RWPE2 (cell line): ENCODE results near the gene C6orf89.

Source experiments
- ATAC-seq: fragments of 200-7000 bp; cut with Tn5 transposase; 3 replicates; pipeline ENCODE4 v1.9.1; 2021; ENCODE audit warnings: low read depth
- DNase-seq: peaks from one replicate; pipeline ENCODE4 v3.0.0-alpha.2; 2020; ENCODE audit warnings: low spot score
- H3K27ac ChIP-seq: fragments of 450-650 bp; 2 replicates; pipeline ENCODE4 v1.5.1; 2017; ENCODE audit warnings: mild to moderate bottlenecking; ENCODE audit not compliant: poor library complexity, severe bottlenecking
- H3K27me3 ChIP-seq: fragments of 250-450 bp; sonication (Bioruptor Pico); 2 replicates; pipeline ENCODE4 v1.5.1; 2021; ENCODE audit warnings: mild to moderate bottlenecking, moderate library complexity; ENCODE audit not compliant: insufficient read depth, poor library complexity, severe bottlenecking
- H3K36me3 ChIP-seq: fragments of 250-450 bp; sonication (Bioruptor Pico); 2 replicates; pipeline ENCODE4 v1.5.1; 2020; ENCODE audit warnings: low read depth, mild to moderate bottlenecking, moderate library complexity
- H3K4me1 ChIP-seq: fragments of 250-450 bp; sonication (Bioruptor Pico); 2 replicates; pipeline ENCODE4 v1.5.1; 2021; ENCODE audit warnings: mild to moderate bottlenecking, moderate library complexity; ENCODE audit not compliant: insufficient read depth, poor library complexity, severe bottlenecking
- H3K4me3 ChIP-seq: fragments of 250-450 bp; sonication (Bioruptor Pico); 2 replicates; pipeline ENCODE4 v1.5.1; 2021; ENCODE audit warnings: mild to moderate bottlenecking, moderate library complexity; ENCODE audit not compliant: severe bottlenecking
- H3K9me3 ChIP-seq: fragments of 250-450 bp; sonication (Bioruptor Pico); 2 replicates; pipeline ENCODE4 v1.5.1; 2021; ENCODE audit warnings: mild to moderate bottlenecking, moderate library complexity; ENCODE audit not compliant: severe bottlenecking
- TF ChIP-seq, protein P1 (sequence below): fragments of 450-650 bp; IDR thresholded peaks from one replicate; pipeline ENCODE4 v1.5.1; 2017; ENCODE audit warnings: mild to moderate bottlenecking, moderate library complexity; ENCODE audit not compliant: poor library complexity, severe bottlenecking

Gene C6orf89

DNA sequence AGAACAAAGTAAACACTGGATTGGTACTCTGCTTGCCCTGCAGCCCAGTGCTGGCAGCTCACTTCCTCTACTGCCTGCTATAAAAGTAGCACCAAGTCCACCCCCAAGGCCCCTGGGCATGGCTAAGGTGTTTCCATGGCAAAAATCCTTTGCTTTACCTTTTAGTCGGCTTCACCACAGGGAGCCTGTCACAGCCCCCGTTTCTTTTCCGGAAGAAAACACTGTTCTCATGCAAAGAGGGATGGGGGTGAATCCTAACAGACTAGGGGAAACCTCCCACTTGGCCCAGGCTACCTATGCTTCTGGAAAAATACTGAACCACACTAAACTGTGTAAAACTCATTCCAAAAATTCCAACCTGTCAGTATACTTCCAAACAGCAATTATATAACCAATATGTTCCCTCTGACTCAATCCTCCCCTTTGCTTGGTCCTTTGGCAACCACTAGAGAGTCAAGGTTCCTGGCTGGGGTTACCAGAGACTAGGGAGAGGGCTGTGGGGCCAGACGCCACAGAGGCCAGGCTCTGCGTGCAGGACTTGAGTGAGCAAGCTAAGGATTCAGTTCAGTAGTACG is 27.3 kb upstream of the C6orf89 start:
- no peaks in the 10 kb centered on the region for H3K27me3 ChIP-seq
- TF ChIP-seq, protein P1, sequence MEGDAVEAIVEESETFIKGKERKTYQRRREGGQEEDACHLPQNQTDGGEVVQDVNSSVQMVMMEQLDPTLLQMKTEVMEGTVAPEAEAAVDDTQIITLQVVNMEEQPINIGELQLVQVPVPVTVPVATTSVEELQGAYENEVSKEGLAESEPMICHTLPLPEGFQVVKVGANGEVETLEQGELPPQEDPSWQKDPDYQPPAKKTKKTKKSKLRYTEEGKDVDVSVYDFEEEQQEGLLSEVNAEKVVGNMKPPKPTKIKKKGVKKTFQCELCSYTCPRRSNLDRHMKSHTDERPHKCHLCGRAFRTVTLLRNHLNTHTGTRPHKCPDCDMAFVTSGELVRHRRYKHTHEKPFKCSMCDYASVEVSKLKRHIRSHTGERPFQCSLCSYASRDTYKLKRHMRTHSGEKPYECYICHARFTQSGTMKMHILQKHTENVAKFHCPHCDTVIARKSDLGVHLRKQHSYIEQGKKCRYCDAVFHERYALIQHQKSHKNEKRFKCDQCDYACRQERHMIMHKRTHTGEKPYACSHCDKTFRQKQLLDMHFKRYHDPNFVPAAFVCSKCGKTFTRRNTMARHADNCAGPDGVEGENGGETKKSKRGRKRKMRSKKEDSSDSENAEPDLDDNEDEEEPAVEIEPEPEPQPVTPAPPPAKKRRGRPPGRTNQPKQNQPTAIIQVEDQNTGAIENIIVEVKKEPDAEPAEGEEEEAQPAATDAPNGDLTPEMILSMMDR = no peak
- peaks cover 15% of the 10 kb centered on the region for H3K4me1 ChIP-seq
- H3K9me3 ChIP-seq = no peaks in the 10 kb centered on the region
- peaks cover 70% of the 10 kb centered on the region for H3K36me3 ChIP-seq
- no peak overlapping the region for H3K27ac ChIP-seq
- no peak for DNase-seq
- ATAC-seq = no peak
- H3K4me3 ChIP-seq = no peak overlapping the region

DNA sequence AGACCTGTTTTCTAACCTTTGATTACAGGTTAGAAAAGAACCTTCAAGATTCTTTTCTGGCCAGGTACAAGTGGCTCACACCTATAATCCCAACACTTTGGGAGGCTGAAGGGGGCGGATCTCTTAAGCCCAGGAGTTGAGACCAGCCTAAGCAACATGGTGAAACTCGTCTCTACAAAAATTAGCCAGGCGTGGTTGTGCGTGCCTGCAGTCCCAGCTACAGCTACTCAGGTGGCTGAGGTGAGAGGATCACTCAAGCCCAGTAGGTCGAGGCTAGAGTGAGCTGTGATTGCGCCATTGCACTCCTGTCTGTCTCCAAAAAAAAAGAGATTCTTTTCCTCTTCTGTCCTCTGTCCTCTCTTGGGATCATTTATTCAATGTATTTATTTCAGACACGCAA is 25.6 kb upstream of the C6orf89 start:
- TF ChIP-seq, protein P1 = no peak
- DNase-seq (no peak), ATAC-seq (no peak)
- H3K4me1 ChIP-seq = peaks cover 11% of the 10 kb centered on the region
- no peak overlapping the region for H3K27ac ChIP-seq
- no peak overlapping the region for H3K4me3 ChIP-seq
- no peaks in the 10 kb centered on the region for H3K9me3 ChIP-seq
- H3K27me3 ChIP-seq = no peaks in the 10 kb centered on the region
- peaks cover 65% of the 10 kb centered on the region for H3K36me3 ChIP-seq

DNA sequence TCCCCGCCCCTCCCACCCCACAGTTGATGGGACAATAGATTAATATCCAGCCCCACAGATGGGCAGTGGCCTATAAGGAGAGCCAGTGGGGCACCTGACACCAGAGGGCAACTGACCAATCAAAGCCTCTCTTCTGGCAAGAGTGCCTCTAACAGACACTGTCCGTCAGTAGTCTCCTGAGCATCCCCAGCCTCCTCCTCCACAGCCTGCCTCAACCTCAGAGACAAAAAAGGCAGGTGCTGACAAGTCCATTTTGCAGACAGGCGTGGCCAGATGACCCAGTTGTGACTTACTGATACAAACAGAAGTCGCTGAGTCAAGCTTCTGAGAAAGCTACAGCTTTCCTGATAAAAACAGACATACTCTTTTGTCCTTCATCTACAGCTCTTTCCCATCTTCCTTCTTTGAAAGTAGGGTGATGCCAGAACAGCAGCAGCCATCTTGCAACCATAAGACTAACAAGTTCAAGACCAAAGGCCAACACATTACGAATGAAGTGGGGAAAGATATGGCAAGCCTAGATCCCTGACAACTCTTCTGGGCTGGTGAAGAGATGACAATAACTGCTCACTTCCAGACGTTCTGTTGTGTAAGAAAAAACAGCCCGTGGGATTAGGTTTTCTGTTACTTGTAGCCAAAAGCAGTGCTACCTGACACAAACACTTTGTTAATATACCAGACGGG is 23.4 kb upstream of the C6orf89 start:
- Histone ChIP-seq H3K4me1 (peaks cover 11% of the 10 kb centered on the region), H3K4me3 (no peak overlapping the region), H3K9me3 (no peaks in the 10 kb centered on the region), H3K27ac (peak overlapping the region; percentile 37), H3K27me3 (no peaks in the 10 kb centered on the region), H3K36me3 (peaks cover 71% of the 10 kb centered on the region)
- TF ChIP-seq, protein P1 = no peak
- ATAC-seq = peak; percentile 88
- no peak for DNase-seq

DNA sequence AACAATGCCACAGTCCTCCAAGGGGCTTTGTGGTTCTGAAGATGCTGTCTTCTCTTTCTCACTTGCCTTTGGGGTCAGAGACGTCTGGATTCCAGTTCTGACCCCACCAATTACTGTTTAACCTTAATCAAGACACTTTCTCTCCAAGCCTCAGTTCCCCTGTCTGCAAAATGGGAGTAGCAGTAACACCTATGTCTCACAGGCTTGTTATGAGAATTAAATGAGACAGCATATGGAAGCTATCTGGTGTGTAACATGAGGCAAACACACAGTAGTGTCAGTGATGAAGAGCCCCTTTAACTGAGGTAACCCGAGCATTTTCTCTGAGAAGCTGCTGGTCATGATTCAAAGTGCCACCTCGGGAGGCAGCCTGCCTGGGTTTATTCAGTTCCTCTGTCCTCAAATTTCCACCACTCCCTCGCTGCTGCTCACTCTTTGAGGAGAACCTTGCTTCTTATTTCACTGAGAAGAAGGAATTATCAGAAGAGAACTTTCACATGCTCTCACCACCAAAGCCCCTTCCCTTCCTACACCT is 22.8 kb upstream of the C6orf89 start:
- peak overlapping the region; percentile 37 for H3K27ac ChIP-seq
- DNase-seq (no peak), ATAC-seq (no peak)
- TF ChIP-seq, protein P1 = no peak
- no peak overlapping the region for H3K4me3 ChIP-seq
- no peaks in the 10 kb centered on the region for H3K27me3 ChIP-seq
- H3K4me1 ChIP-seq = peaks cover 11% of the 10 kb centered on the region
- H3K36me3 ChIP-seq = peaks cover 77% of the 10 kb centered on the region
- H3K9me3 ChIP-seq = no peaks in the 10 kb centered on the region
